Choroid plexus epithelial cell (primary cell): Measurements from ENCODE around the gene MN1.
A peak's percentile ranks its signal among the peaks of the same experiment; 100 is the strongest.

Experiments used
- DNase-seq: peaks from one replicate; pipeline ENCODE4 v3.0.0-alpha.2; 2010; ENCODE audit warnings: low read depth
- H3K4me3 ChIP-seq: 2 replicates; pipeline ENCODE4 v1.5.1; 2011; ENCODE audit warnings: low read depth, mild to moderate bottlenecking, control low read depth, low read length, moderate library complexity
- CTCF ChIP-seq: conservative IDR thresholded peaks from 2 replicates; pipeline ENCODE4 v1.5.1; 2011; ENCODE audit warnings: low read depth, mild to moderate bottlenecking, control low read depth, inconsistent platforms, low read length, moderate library complexity

The MN1 gene

GRCh38 chr22:27801616-27802345 lies at the start of gene MN1:
Gene MN1 (minus strand): TSS chr22:27801756. CDS start chr22:27800543, 1,213 bp downstream.
- TF ChIP-seq CTCF, result no peak
- peak; percentile 54 for DNase-seq
- peak within 1 kb of the TSS; percentile 82 for H3K4me3 ChIP-seq

- H3K4me3 ChIP-seq, result no peak overlapping the region
- no peak for TF ChIP-seq CTCF
- peak; percentile 74 for DNase-seq
Measured at GRCh38 chr22:27850000-27850521, 48.5 kb upstream of the MN1 start.

- DNase-seq, result no peak
- no peak overlapping the region for H3K4me3 ChIP-seq
- no peak for TF ChIP-seq CTCF
Measured at GRCh38 chr22:27848005-27848404, 46.4 kb upstream of the MN1 start.

GRCh38 chr22:27846910-27847309 lies 45.4 kb upstream of the MN1 start:
- DNase-seq, result no peak
- H3K4me3 ChIP-seq, result no peak overlapping the region
- no peak for TF ChIP-seq CTCF

- no peak for TF ChIP-seq CTCF
- H3K4me3 ChIP-seq, result no peak overlapping the region
- no peak for DNase-seq
Measured at GRCh38 chr22:27846248-27846757, 44.7 kb upstream of the MN1 start.

- no peak for DNase-seq
- TF ChIP-seq CTCF, result no peak
- H3K4me3 ChIP-seq, result no peak overlapping the region
Measured at GRCh38 chr22:27845644-27846043, 44.1 kb upstream of the MN1 start.
